ENCODE results near the gene F5.

F5 gene

GRCh38 chr1:169493251-169493650, 93.0 kb downstream of the F5 start:
- Histone ChIP-seq H3K9ac (ENCODE audit: low read depth, low read length) (no peak overlapping the region), H3K79me2 (ENCODE audit: insufficient read depth, low read length) (no peaks in the 10 kb centered on the region), H3K4me3 (ENCODE audit: low read depth in 1 of 2, low read length in 2 of 2) (no peak overlapping the region), H3K4me2 (ENCODE audit: insufficient read depth, low read length) (no peak overlapping the region), H2AFZ (ENCODE audit: low read depth, low read length) (no peak overlapping the region), H3K27me3 (ENCODE audit: insufficient read depth, low read length, poor library complexity) (no peaks in the 10 kb centered on the region), H3K4me1 (ENCODE audit: insufficient read depth, low read length) (no peaks in the 10 kb centered on the region), H3K36me3 (ENCODE audit: insufficient read depth, low read length) (no peaks in the 10 kb centered on the region), H3K27ac (ENCODE audit: low read length) (no peak overlapping the region), H4K20me1 (ENCODE audit: insufficient read depth, low read length) (no peaks in the 10 kb centered on the region), H3K9me3 (ENCODE audit: insufficient read depth, low read length, severe bottlenecking) (no peaks in the 10 kb centered on the region)
- no peak for TF ChIP-seq EZH2 (IDR thresholded peaks at IDR 0.05; ENCODE audit: borderline replicate concordance, low read depth, low read length, severe bottlenecking)
- ATAC-seq (ENCODE audit: insufficient read depth, low read depth) (no peak), DNase-seq (no peak)

- no peak overlapping the region for H3K27ac ChIP-seq (ENCODE audit: low read length)
- no peaks in the 10 kb centered on the region for H3K9me3 ChIP-seq (ENCODE audit: insufficient read depth, low read length, severe bottlenecking)
- DNase-seq (no peak), ATAC-seq (ENCODE audit: insufficient read depth, low read depth) (no peak)
- no peak for TF ChIP-seq CTCF (IDR thresholded peaks at IDR 0.05; ENCODE audit: borderline replicate concordance, extremely low read depth, low read length, poor library complexity, severe bottlenecking)
- TF ChIP-seq EZH2 (IDR thresholded peaks at IDR 0.05; ENCODE audit: borderline replicate concordance, low read depth, low read length, severe bottlenecking) = no peak
- no peaks in the 10 kb centered on the region for H4K20me1 ChIP-seq (ENCODE audit: insufficient read depth, low read length)
- no peaks in the 10 kb centered on the region for H3K27me3 ChIP-seq (ENCODE audit: insufficient read depth, low read length, poor library complexity)
- no peak overlapping the region for H3K4me2 ChIP-seq (ENCODE audit: insufficient read depth, low read length)
- no peak overlapping the region for H3K9ac ChIP-seq (ENCODE audit: low read depth, low read length)
- peaks cover 3% of the 10 kb centered on the region for H3K4me1 ChIP-seq (ENCODE audit: insufficient read depth, low read length)
- H3K79me2 ChIP-seq (ENCODE audit: insufficient read depth, low read length) = no peaks in the 10 kb centered on the region
- H3K36me3 ChIP-seq (ENCODE audit: insufficient read depth, low read length) = no peaks in the 10 kb centered on the region
- no peak overlapping the region for H3K4me3 ChIP-seq (ENCODE audit: low read depth in 1 of 2, low read length in 2 of 2)
- H2AFZ ChIP-seq (ENCODE audit: low read depth, low read length) = no peak overlapping the region
Measured at GRCh38 chr1:169491845-169492281, 94.4 kb downstream of the F5 start.

GRCh38 chr1:169488157-169488556, 98.1 kb downstream of the F5 start:
- H3K27ac ChIP-seq (ENCODE audit: low read length) = no peak overlapping the region
- peaks cover 14% of the 10 kb centered on the region; the same call in 1 of the 2 replicates for H3K79me2 ChIP-seq (ENCODE audit: insufficient read depth, low read length)
- no peak overlapping the region for H2AFZ ChIP-seq (ENCODE audit: low read depth, low read length)
- H4K20me1 ChIP-seq (ENCODE audit: insufficient read depth, low read length) = no peaks in the 10 kb centered on the region
- H3K36me3 ChIP-seq (ENCODE audit: insufficient read depth, low read length) = no peaks in the 10 kb centered on the region
- no peak overlapping the region for H3K4me3 ChIP-seq (ENCODE audit: low read depth in 1 of 2, low read length in 2 of 2)
- no peaks in the 10 kb centered on the region for H3K9me3 ChIP-seq (ENCODE audit: insufficient read depth, low read length, severe bottlenecking)
- no peaks in the 10 kb centered on the region for H3K27me3 ChIP-seq (ENCODE audit: insufficient read depth, low read length, poor library complexity)
- no peak for ATAC-seq (ENCODE audit: insufficient read depth, low read depth)
- DNase-seq = no peak
- H3K4me2 ChIP-seq (ENCODE audit: insufficient read depth, low read length) = no peak overlapping the region
- no peak for TF ChIP-seq EZH2 (IDR thresholded peaks at IDR 0.05; ENCODE audit: borderline replicate concordance, low read depth, low read length, severe bottlenecking)
- TF ChIP-seq CTCF (IDR thresholded peaks at IDR 0.05; ENCODE audit: borderline replicate concordance, extremely low read depth, low read length, poor library complexity, severe bottlenecking) = no peak
- peaks cover 31% of the 10 kb centered on the region for H3K4me1 ChIP-seq (ENCODE audit: insufficient read depth, low read length)
- no peak overlapping the region for H3K9ac ChIP-seq (ENCODE audit: low read depth, low read length)

GRCh38 chr1:169487561-169487960, 98.7 kb downstream of the F5 start:
- ATAC-seq (ENCODE audit: insufficient read depth, low read depth) = no peak
- Histone ChIP-seq H3K27me3 (ENCODE audit: insufficient read depth, low read length, poor library complexity) (no peaks in the 10 kb centered on the region), H3K9ac (ENCODE audit: low read depth, low read length) (no peak overlapping the region), H2AFZ (ENCODE audit: low read depth, low read length) (no peak overlapping the region), H3K4me3 (ENCODE audit: low read depth in 1 of 2, low read length in 2 of 2) (no peak overlapping the region), H3K9me3 (ENCODE audit: insufficient read depth, low read length, severe bottlenecking) (no peaks in the 10 kb centered on the region), H3K4me1 (ENCODE audit: insufficient read depth, low read length) (peaks cover 37% of the 10 kb centered on the region), H3K79me2 (ENCODE audit: insufficient read depth, low read length) (peaks cover 15% of the 10 kb centered on the region; the same call in 1 of the 2 replicates), H4K20me1 (ENCODE audit: insufficient read depth, low read length) (no peaks in the 10 kb centered on the region), H3K4me2 (ENCODE audit: insufficient read depth, low read length) (no peak overlapping the region), H3K36me3 (ENCODE audit: insufficient read depth, low read length) (no peaks in the 10 kb centered on the region), H3K27ac (ENCODE audit: low read length) (no peak overlapping the region)
- DNase-seq = no peak
- TF ChIP-seq EZH2 (IDR thresholded peaks at IDR 0.05; ENCODE audit: borderline replicate concordance, low read depth, low read length, severe bottlenecking) (no peak), CTCF (IDR thresholded peaks at IDR 0.05; ENCODE audit: borderline replicate concordance, extremely low read depth, low read length, poor library complexity, severe bottlenecking) (no peak)
